Activated naive CD4-positive, alpha-beta T cell treated with anti-CD3 and anti-CD28 coated beads, Interleukin-2, amount 50 U/mL, for 16 hours (primary cell): Measurements from ENCODE around the gene HDAC2.
"Not testable (repeated sequence)": the region's sequence is repeated elsewhere in the genome, so short reads cannot be mapped to it uniquely, and the experiment has no call there.

Source experiments
- DNase-seq: peaks from one replicate; pipeline ENCODE4 v3.0.0-alpha.2; 2020

HDAC2 gene

DNA sequence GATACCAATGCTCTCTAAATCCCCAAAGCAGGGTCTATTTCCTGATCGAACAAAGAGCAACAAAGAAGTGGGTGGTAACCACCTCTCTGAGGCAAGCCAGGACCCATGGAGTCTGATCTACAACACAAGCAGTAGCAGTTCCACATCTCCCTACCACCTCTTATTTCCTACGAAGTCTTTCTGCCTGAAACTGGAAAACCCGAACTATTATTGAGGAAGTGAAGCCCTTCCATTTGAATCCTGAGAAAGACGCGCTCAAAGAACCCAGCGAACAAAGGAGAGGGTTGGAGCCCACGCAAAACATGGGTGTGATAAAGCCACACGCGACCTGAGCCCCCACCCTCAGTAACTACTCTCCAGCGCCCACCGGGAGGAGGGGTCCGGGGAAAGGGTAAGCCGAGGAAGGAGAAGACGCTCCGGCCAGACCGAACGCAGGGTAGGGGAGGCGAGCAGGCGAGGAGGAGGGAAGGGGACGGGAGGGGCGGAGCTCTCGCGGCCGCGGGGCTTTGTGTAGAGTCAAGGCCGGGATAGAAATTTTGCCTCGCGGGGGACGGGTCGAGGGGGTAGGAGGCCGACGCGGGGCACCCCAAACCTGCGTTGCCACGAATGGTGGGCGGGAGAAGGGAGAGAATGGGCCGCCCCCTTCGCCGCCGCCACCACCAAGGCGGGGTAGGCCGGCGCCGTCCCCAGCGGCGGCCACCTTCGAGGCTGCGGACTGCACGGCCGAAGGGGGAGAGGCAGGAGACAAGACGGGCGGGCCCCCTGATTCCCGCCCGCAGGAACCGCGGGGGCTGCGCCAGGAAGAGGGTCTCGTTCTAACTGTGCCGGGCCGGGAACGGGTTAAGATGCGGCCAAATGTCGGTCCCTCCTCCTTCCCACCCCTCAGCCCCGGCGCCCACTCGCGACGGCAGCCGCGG, 802 bp downstream of the HDAC2 start:
- DNase-seq: peak; percentile 51

DNA sequence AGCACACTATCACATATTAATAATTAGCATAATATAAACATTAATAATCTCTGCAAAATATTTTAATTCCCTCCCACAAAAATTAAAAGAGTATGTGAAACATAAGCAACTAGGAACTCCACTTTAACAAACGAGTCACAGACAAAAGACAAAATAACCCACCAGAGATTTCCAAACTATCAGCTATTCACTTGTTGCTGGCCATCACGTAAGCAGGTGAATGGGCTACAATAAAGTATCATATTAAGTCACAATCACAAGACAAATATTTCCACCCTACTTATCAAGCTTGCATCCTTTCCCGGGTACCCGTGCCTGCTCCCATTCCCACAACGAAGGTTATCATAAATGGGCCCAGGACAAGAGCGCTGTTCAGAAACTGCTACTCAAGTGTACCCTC, 2.5 kb downstream of the HDAC2 start:
- no peak for DNase-seq

DNA sequence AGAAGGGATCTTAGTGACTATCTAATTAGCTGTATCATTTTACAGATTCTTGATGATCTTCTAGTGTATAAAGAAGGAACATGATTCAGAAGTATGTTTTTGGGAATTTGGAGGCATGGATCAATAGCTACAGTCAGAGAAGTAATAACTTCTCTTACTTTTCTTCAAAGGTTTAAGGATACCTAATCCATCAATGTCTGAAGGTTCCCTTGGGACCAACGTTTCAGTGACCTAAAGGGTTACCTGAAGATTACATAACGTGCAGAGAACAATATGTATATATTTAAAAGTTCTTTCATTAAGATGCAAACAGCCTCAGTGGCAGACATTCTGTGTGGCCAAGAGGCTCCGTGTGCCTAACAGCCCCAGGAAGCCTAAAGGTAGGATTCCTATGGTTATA, 3.2 kb downstream of the HDAC2 start:
- DNase-seq: no peak

DNA sequence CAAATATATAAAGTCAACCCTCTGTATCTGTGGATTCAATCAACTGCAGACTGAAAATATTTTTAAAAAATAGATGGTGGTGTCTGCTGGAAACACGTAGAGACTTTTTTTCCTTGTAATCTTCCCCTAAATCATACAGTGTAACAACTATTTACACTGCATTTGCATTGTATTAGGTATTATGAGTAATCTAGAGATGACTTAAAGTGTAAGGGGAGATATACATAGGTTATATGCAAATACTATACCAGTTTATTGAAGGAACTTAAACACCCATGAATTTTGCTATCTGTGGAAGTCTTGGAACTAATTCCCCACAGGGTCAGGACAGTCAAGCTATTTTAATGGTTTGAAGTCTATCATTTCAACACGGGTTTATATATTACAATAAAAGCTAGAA, 10.2 kb downstream of the HDAC2 start:
- DNase-seq: no peak

DNA sequence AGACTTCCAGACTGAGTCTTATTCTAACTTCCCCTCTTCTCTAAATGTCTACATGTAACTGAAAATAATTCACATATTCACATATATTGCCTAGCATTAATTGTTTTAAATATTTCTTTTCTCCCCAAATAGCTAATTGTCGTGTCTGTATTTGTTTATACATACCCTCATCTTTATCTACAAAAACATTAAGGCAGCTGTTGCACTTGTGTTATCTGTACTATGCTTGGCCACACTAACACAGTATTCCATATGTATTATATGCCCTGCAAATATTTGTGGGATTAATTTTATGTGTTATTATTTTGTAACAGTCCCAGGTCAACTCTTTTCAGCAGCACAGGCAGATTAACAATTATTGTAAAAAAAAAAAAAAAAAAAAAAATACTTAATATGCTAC, 11.7 kb downstream of the HDAC2 start:
- DNase-seq: no peak

DNA sequence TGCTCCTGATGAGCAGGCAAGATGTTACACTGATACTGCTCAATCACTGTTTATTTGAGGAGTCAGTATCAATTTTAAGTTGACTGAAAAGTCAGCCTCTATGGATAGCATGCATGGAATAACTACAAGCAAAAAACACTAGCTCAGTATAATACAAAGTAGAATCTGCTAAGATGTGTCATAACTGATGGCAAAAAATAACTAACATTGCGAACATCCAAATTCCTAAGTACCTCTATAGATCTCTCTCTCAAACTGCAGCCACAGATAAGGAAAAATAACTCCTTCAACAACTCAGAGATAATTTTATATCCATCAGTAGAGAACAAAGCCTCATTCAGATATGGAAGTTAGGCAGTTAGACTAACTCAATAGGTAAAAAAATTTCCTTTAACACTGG, 16.3 kb downstream of the HDAC2 start:
- no peak for DNase-seq

DNA sequence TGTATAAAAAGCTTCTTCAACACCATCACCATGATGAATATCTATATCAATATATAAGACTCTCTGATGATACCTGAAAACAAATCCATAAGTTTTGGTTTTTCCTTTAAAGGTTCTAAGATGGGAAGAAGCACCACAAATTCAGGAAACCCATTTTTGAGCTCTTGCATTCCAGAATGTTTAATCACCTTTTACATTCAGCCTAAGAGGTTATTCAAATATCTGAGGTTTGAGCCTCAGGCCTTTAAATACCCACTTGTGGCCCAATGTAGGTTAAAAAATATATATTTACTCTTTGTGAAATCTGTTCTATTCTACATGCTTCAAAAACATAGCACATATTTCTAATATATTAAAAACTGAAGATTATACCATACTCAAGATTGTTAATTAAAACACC, 17.6 kb downstream of the HDAC2 start:
- DNase-seq: no peak

DNA sequence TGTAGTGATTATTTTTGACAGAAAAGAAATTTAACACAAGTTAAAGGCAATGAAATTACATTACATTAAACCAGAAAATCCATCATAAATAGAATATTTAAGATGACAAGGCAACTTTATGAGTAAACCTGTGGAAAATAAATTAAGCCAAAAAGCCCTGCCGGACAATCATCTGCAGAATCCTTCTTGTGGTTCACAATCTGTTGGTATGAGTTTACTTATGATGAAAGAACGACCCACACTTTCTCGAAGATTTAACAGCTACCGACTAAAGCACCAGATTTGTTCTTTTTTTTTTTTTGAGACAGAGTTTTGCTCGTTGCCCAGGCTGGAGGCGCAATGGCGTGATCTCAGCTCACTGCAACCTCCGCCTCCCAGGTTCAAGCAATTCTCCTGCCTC, 21.4 kb downstream of the HDAC2 start:
- no peak for DNase-seq

DNA sequence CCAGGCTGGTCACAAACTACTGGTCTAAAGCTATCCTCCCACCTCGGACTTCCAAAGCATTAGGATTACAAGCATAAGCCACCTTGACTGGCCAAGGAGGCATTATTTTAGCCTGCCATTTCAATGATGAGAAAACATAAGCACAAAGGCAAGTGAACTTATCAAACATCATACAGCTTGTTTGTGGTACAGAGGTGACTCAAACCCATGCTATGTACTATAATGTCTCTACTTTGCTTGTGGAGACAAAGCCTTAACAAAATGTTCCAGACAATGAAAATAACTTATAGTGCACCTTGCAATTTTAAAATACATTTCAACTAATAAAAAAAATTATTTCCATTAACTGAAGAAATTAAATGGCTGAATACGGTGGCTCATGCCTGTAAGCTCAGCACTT, 26.2 kb downstream of the HDAC2 start:
- DNase-seq: no peak

DNA sequence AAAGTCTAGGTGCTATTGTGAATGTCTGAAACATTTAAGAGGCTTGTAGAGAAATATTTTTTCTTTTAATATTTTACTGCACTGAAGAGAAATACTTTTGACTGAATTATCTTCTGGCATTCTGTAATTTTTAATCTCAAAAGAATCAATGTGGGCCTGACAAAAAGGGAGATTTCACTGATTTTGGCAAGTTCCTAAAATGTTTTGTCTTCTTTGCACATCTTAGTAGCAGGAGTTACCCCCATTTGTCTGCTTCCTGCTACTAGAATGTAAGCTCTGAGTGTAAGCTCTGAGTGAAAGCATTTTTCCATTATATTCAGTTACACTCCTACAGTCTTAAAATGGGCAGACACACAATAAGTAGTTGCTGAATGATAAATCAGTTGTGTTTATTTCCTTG, 31.1 kb downstream of the HDAC2 start:
- no peak for DNase-seq

DNA sequence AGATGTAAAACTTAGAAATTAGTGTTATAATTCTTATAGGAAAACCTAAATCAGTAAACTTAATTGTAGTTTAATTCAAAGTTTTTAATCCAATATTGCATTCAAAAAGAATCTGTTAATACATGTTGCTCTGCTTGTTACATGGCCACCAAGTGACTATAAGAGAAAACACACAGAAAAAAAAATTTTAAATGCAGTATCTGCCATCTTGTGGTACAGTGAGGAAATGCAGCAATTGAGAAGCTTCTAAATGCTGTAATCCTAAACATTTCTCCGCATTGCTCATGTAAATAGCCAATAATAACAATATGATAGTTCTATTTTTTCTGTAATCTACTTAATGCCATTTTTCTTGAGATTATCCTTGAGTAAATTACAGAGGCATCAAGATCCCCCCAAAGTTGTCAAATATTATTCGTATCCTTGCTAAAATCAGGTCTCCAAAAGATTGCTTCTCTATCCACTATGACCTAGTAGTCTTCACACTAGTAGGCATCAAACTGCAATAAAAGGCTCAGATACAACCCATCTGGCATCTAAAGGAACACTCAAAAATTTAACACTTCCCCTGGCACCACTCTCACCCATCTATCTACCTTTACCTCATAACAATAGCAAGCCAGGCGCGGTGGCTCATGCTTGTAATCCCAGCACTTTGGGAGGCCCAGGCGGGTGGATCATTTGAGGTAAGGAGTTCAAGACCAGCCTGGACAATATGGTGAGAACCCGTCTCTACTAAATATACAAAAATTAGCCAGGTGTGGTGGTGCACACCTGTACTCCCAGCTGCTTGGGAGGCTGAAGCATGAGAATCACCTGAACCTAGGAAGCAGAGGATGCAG, 34.6 kb downstream of the HDAC2 start:
- no peak for DNase-seq

DNA sequence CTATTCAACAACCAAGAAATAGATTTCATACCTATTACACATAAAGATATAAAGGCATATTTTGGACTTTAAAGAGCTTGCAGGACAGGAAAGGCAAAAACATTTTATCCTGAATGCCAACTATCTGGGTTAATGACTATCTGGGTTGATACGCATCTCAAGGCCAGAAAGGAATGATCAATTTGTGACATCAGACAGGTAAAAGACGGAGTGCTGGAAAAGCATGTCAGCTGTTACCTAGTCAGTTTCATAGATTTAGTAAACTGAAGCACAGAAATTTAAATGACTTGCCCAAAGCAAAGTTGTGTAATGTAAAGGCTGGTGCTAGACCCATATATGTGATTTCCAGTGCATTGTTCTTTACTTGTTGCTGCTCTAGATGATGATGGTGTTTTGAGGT, 36.8 kb downstream of the HDAC2 start:
- no peak for DNase-seq

DNA sequence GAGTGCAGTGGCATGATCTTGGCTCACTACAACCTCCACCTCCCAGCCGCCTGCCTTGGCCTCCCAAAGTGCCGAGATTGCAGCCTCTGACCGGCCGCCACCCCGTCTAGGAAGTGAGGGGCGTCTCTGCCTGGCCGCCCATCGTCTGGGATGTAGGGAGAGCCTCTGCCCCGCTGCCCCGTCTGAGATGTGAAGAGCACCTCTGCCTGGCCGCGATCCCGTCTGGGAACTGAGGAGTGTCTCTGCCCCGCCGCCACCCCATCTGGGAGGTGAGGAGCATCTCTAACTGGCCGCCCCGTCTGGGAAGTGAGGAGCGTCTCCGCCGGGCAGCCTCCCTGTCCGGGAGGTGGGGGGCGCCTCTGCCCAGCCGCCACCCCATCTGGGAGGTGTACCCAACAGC, 39.0 kb downstream of the HDAC2 start:
- DNase-seq: not testable (repeated sequence)

DNA sequence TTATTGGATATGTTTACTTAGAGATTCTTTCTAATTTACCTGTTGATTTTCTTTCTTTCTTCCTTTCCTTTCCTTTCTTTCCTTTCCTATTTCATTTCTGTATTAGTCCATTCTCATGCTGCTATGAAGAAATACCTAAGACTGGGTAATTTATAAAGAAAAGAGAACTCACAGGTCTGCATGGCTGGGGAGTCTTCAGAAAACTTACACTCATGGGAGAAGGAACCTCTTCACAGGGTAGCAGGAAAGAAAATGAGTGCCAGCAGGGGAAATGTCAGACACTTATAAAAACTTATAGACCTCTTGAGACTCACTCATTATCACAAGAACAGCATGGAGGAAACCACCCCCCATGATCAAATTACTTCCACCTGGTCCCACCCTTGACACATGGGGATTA, 40.8 kb downstream of the HDAC2 start:
- DNase-seq: no peak

DNA sequence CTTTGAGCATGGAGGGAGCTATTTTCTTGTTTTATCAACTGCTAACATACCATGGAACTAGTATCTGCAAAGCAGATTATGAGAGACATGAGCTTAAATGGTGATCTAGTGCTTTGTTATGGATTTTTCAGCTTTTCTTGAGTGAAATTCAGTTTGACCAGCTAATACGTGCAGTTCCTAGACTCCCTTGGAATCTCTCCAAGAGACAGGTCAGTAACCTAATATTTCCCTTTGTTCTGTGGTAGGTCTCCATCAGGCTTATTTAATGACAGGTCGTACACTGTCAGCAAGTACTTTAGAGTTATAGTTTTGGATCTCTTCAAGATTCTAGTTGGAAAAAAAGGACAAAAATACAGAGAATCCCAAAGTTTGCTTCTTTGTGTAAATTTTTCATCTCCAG, 43.9 kb downstream of the HDAC2 start:
- no peak for DNase-seq

DNA sequence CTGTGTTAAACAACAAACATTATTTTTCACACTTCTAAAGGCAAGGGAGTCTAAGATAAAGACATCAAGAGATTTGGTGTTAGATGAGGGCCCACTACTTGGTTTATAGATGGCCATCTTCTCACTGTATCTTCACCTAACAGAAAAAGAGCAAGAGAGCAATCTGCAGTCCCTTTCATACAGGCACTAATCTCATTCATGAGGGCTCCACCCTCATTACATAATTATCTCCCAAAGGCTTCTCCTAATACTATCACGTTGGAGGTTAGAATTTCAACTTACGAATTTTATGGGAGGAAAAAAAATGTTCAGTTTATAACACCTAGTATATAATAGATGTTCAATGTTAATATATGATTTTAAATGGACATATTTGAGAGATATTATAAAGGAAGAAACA, 45.6 kb downstream of the HDAC2 start:
- no peak for DNase-seq

DNA sequence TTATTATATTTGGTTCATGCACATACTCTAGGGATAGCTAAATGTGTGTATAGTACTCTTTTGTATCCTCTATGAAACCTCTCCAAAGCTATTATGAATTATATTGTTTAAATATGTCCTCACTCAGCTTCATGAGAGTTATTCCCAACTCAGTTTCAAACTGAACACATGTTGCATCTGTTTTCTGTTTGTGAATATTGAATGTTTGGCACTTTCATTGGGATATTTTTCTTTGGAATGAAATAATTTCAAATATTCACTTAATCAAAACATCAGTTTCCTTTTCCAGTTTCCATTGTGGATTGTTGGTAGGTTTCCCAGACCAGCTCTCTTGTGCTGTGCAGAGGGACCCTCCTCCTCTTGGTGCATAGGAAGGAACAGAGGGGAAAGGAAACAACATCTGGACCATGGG, 46.6 kb downstream of the HDAC2 start:
- no peak for DNase-seq

DNA sequence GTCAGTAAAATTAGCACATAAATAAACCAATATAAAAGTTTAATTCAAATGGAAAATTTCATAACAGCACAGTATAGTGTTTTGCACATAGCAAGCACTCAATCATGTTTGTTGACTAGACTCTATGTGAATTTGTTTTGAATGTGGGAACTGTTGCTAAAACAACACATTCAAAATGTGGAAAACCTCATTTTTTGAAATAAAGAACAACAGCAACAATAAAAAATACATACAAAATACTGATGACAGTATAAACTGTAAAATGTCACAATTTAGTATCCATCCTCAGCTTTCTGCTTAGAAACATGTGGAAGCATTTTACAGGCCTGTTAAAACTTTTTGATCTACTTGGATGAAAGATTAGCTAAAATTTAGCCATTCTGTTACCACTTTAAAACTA, 47.4 kb downstream of the HDAC2 start:
- no peak for DNase-seq

DNA sequence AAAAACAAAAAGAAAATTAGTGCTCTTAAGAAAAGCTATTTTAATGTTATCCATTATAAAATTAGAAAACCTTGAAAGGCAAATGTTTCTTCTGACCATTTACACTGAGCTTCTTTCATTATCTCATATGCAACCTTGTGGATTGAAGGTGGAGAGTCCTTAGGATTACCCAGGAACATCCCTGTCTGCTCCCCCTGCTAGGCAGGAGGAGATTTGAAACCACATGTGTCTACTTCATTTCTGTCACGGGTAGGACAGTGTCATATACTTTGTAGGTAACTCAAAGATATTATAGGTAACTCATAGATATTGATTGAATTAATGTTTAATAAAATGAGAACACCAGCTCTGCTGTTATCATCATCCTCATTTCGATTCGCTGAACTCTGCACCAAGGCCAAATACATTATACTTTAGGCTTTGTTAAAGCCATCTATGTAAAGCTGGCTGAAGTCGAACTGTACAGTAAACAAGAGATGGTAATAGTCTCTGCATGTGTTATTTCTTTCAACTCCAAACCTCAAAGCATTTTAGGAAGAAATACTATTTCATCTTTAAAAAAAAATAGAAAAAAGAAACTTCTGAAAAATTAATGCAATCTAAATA, 49.5 kb downstream of the HDAC2 start:
- DNase-seq: no peak

DNA sequence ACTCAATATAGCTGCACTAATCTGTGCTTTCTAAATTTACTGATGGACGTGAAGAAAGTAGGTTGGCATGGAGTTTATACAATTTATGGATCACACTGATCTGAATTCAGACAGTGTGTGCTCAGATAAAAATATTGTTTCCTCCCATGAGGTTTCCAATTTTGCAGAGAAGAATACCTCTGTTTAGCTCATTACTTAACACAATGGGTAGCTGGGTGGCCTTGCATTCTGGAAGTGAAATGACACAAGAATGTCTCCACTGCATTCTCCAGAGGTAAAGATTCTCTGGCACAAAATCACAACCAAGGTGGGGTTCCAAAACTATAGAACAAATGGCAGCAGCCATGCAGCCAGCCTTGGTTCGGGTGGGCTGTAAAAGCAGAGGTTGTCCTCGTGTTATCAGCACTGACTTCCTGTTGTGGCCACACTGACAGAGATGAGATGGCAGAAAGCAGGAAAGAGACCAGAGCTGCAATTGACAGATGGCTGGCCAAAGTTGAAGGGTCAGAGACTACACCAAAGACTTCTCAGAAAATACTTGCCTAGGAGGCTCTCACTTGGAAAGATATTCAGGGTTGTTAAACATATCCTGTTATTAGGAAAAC, 50.2 kb downstream of the HDAC2 start:
- no peak for DNase-seq

DNA sequence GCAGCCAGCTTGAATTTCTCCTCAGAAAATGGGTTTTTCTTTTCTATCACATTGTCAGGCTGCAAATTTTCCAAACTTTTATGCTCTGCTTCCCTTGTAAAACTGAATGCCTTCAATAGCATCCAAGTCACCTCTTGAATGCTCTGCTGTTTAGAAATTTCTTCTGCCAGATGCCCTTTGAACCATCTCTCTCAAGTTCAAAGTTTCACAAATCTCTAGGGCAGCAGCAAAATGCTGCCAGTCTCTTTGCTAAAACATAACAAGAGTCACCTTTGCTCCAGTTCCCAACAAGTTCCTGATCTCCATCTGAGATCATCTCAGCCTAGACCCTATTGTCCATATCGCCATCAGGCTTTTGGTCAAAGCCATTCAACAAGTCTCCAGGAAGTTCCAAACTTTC, 60.7 kb downstream of the HDAC2 start:
- DNase-seq: not testable (repeated sequence)

DNA sequence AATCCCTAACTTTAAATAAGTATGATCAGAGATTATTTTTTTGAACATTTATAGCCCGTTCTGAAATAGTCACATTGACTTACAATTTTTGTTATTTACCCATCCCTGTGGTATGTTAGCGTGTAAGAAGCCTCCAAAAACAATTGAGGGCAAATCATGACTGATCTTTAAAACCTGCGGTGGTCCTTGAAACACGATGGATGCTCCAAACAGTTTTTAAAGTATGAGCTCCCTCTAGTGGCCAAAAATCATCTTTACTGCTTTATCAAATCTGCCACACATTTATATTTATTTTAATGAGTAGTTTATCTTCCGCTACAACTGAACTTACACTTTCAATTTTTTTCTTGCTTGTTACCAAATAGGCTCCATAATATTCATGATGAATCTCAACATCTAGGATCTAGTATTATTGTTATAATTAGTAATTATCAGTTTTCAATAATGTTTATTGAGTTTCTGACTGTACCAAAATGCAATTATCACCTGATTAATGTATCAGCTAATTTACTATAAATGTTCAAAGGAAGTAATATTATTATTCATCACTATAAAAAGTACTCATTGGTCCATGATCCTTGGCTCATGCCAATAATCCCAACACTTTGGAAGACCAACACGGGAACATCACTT, 61.6 kb downstream of the HDAC2 start:
- DNase-seq: no peak

DNA sequence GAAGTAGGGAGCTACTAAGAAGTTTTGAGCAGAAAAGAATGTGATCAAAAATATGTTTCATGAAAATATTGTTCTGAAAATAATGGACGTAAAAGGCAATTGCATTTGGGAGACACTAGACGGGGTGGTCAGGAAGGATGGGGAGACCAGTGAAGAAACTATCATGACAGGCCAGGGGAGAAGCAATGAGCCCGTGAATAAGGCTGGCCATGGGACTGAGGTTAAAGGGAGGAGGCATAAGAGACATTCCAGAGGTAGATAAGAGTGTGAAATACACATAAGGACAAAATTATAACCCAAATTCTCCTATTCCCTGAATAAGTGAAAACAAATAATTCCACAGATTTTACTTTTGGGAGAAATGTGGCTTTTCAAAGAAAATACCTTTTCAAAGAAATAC, 62.1 kb downstream of the HDAC2 start:
- no peak for DNase-seq
